Mesothelial cell of epicardium (in vitro differentiated cells): ENCODE measurements around the gene KRT13. TPM values are rescaled to one million over a fixed set of nuclear protein-coding genes. Genes with fewer than 3 reads are reported as not detected.
A peak's percentile ranks its signal among the peaks of the same experiment; 100 is the strongest.

Experiments used
- DNase-seq, 2 experiments: peaks; one replicate each; pipeline ENCODE4 v3.0.0; 2021; ENCODE audit warnings: low spot score in 2 of 2; ENCODE audit not compliant: unreplicated experiment in 2 of 2
- H3K27ac Mint-ChIP-seq: 2 replicates; pipeline ENCODE4 v1.8.0; 2021; ENCODE audit warnings: mixed read lengths
- H3K27me3 Mint-ChIP-seq: 2 replicates; pipeline ENCODE4 v1.8.0; 2021; ENCODE audit warnings: low read depth, mixed read lengths
- H3K36me3 Mint-ChIP-seq: 2 replicates; pipeline ENCODE4 v1.8.0; 2021; ENCODE audit warnings: mixed read lengths
- H3K4me1 Mint-ChIP-seq: 2 replicates; pipeline ENCODE4 v1.8.0; 2021; ENCODE audit warnings: mixed read lengths
- H3K4me3 Mint-ChIP-seq: 2 replicates; pipeline ENCODE4 v1.8.0; 2021; ENCODE audit warnings: mild to moderate bottlenecking, moderate library complexity, mixed read lengths
- H3K9me3 Mint-ChIP-seq: 2 replicates; pipeline ENCODE4 v1.8.0; 2021; ENCODE audit warnings: mixed read lengths
- CTCF ChIP-seq: fragments of 200-600 bp; sonication (generic); IDR thresholded peaks from one replicate; pipeline ENCODE4 v1.5.0; 2021; ENCODE audit warnings: antibody characterized with exemption; ENCODE audit not compliant: unreplicated experiment
- total RNA-seq: library from RNA; stranded (reverse); gene quantifications from 3 replicates; pipeline ENCODE4 v1.2.1, GENCODE V29; 2021

The KRT13 gene
- total RNA-seq, 1 donor from 2014 or later = 5.3 TPM

GRCh38 chr17:41539979-41540701 is 34.7 kb upstream of the KRT13 start:
- DNase-seq = no peak
- peaks cover 64% of the 10 kb centered on the region for H3K4me1 Mint-ChIP-seq
- no peaks in the 10 kb centered on the region for H3K27me3 Mint-ChIP-seq
- no peaks in the 10 kb centered on the region for H3K9me3 Mint-ChIP-seq
- no peak overlapping the region for H3K4me3 Mint-ChIP-seq
- peak overlapping the region; percentile 1 for H3K27ac Mint-ChIP-seq
- H3K36me3 Mint-ChIP-seq = no peaks in the 10 kb centered on the region
- no peak for TF ChIP-seq CTCF

DNA sequence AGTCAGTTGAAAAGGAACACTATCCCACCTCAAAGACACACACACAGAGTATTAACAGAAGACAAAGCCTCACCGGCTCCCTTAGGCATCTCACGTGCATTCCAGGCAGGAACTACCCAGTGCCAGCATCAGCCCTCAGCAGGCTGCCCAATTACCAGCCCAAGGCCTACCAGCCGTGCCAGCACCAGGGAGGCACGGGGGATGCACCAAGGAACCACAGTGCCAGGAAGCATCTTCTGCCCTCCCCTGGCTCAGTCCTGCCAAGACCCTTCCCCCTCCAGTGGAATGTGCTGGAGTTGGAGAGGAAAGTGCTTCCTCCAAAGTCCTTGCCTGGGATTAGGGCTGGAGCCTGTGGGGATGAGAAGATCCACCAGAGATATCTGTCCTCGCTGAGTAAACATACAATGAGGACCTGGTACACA is 33.7 kb upstream of the KRT13 start:
- DNase-seq = no peak
- Mint-ChIP-seq H3K4me3 (no peak overlapping the region), H3K9me3 (no peaks in the 10 kb centered on the region), H3K4me1 (peaks cover 57% of the 10 kb centered on the region), H3K27me3 (no peaks in the 10 kb centered on the region), H3K36me3 (no peaks in the 10 kb centered on the region), H3K27ac (peak overlapping the region; percentile 70)
- no peak for TF ChIP-seq CTCF

- no peak for TF ChIP-seq CTCF
- H3K27me3 Mint-ChIP-seq = no peaks in the 10 kb centered on the region
- DNase-seq = no peak
- no peaks in the 10 kb centered on the region for H3K9me3 Mint-ChIP-seq
- no peaks in the 10 kb centered on the region for H3K36me3 Mint-ChIP-seq
- no peak overlapping the region for H3K4me3 Mint-ChIP-seq
- H3K27ac Mint-ChIP-seq = peak overlapping the region; percentile 70
- H3K4me1 Mint-ChIP-seq = peaks cover 57% of the 10 kb centered on the region
Measured at GRCh38 chr17:41538565-41538991, 33.2 kb upstream of the KRT13 start.

- peak overlapping the region; percentile 75 for H3K27ac Mint-ChIP-seq
- H3K27me3 Mint-ChIP-seq = no peaks in the 10 kb centered on the region
- no peaks in the 10 kb centered on the region for H3K9me3 Mint-ChIP-seq
- H3K36me3 Mint-ChIP-seq = no peaks in the 10 kb centered on the region
- no peak overlapping the region for H3K4me3 Mint-ChIP-seq
- no peak for DNase-seq
- H3K4me1 Mint-ChIP-seq = peaks cover 60% of the 10 kb centered on the region
- TF ChIP-seq CTCF = no peak
Measured at GRCh38 chr17:41537990-41538389, 32.6 kb upstream of the KRT13 start.

DNA sequence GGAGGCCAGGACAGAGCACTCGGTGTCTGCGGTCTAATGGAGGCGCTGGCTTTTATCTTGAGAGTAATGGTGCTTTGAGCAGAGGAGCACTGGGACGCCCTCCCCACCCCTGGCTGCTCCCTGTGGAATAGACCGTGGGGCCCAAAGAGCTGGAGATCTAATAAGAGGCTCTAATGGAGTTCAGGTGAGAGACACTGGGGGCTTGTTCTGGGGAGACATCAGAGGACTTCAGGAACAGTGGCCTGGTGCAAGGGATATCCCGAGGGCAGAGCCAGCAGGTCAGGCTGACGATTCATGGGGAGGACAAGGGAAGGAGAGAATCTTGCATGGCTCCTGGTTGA is 32.2 kb upstream of the KRT13 start:
- no peak for DNase-seq
- no peaks in the 10 kb centered on the region for H3K27me3 Mint-ChIP-seq
- no peak for TF ChIP-seq CTCF
- no peaks in the 10 kb centered on the region for H3K36me3 Mint-ChIP-seq
- H3K9me3 Mint-ChIP-seq = no peaks in the 10 kb centered on the region
- peak overlapping the region; percentile 75 for H3K27ac Mint-ChIP-seq
- no peak overlapping the region for H3K4me3 Mint-ChIP-seq
- peaks cover 64% of the 10 kb centered on the region for H3K4me1 Mint-ChIP-seq
